HL-60 (cell line): ENCODE results near the gene RASAL1.

Source experiments
- DNase-seq, 2 experiments: peaks; one replicate each; pipeline ENCODE4 v3.0.0-alpha.2; 2010 to 2020; ENCODE audit warnings: low read depth in 1 of 2, low spot score in 1 of 2
- H3K27ac ChIP-seq: fragments of 250-450 bp; sonication (Bioruptor Pico); replicated peaks from 2 replicates; pipeline ENCODE4 v1.5.1; 2020; ENCODE audit warnings: mild to moderate bottlenecking, moderate library complexity
- H3K27me3 ChIP-seq: fragments of 250-450 bp; sonication (Bioruptor Pico); 2 replicates; pipeline ENCODE4 v1.5.1; 2021; ENCODE audit warnings: mild to moderate bottlenecking, moderate library complexity; ENCODE audit not compliant: insufficient read depth, poor library complexity, severe bottlenecking
- H3K4me3 ChIP-seq: replicated peaks from 2 replicates; pipeline ENCODE4 v1.5.1; 2011; ENCODE audit warnings: mild to moderate bottlenecking, control low read depth, low read length; ENCODE audit not compliant: insufficient read depth
- CTCF ChIP-seq: IDR thresholded peaks from one replicate; pipeline ENCODE4 v1.5.1; 2011; ENCODE audit warnings: low read length, control low read depth, inconsistent platforms; ENCODE audit not compliant: insufficient read depth
- GABPA ChIP-seq: IDR thresholded peaks from 2 replicates; pipeline ENCODE4 v1.6.1; 2012; ENCODE audit warnings: low read depth
- POLR2AphosphoS5 ChIP-seq: IDR thresholded peaks from 2 replicates; pipeline ENCODE4 v1.6.1; 2012; ENCODE audit warnings: low read depth
- REST ChIP-seq: IDR thresholded peaks from 2 replicates; pipeline ENCODE4 v1.6.1; 2012; ENCODE audit warnings: low read depth; ENCODE audit not compliant: insufficient replicate concordance
- SPI1 ChIP-seq: IDR thresholded peaks from 2 replicates; pipeline ENCODE4 v1.6.1; 2012; ENCODE audit warnings: low read depth, mild to moderate bottlenecking, borderline replicate concordance

The RASAL1 gene

GRCh38 chr12:113051759-113052158 is 83.8 kb downstream of the RASAL1 start:
- Histone ChIP-seq H3K27me3 (peaks cover 17% of the 10 kb centered on the region), H3K4me3 (no peak overlapping the region), H3K27ac (no peak overlapping the region)
- TF ChIP-seq GABPA (no peak), SPI1 (no peak), REST (no peak), POLR2AphosphoS5 (no peak), CTCF (no peak)
- no peak for DNase-seq

DNA sequence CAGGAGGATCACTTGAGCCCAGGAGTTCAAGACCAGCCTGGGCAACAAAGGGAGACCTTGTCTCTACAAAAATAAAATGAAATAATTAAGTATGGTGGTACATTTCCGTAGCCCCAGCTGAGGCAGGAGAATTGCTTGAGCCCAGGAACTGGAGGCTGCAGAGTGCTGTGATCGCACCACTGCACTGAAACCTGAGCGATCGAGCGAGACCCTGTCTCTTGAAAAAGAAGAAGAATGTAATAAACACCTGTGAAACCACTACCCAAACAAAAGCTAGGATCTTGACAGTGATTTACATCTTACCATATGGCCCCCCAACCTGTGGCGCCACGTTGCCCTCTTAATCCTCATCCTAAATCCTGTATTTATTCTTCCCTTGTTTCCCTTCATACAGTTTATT is 84.8 kb downstream of the RASAL1 start:
- no peak for DNase-seq
- H3K27ac ChIP-seq: no peak overlapping the region
- TF ChIP-seq REST: no peak
- TF ChIP-seq GABPA: no peak
- no peak for TF ChIP-seq SPI1
- no peak for TF ChIP-seq POLR2AphosphoS5
- no peak for TF ChIP-seq CTCF
- no peak overlapping the region for H3K4me3 ChIP-seq
- peaks cover 10% of the 10 kb centered on the region for H3K27me3 ChIP-seq

GRCh38 chr12:113049976-113050742 is 85.4 kb downstream of the RASAL1 start:
- H3K4me3 ChIP-seq: no peak overlapping the region
- no peak overlapping the region for H3K27ac ChIP-seq
- peaks cover 4% of the 10 kb centered on the region for H3K27me3 ChIP-seq
- DNase-seq: peak; percentile 2 to 48
- TF ChIP-seq POLR2AphosphoS5 (no peak), GABPA (no peak), SPI1 (no peak), CTCF (peak; percentile 12), REST (no peak)
